NCI-H69 (cell line): Measurements from ENCODE around the gene DRD5.
"Not testable (repeated sequence)": the region's sequence is repeated elsewhere in the genome, so short reads cannot be mapped to it uniquely, and the experiment has no call there.

Experiments
- DNase-seq: peaks from one replicate; lab custom pipeline; 2025; lab: John Stamatoyannopoulos, UW

DRD5 gene

DNA sequence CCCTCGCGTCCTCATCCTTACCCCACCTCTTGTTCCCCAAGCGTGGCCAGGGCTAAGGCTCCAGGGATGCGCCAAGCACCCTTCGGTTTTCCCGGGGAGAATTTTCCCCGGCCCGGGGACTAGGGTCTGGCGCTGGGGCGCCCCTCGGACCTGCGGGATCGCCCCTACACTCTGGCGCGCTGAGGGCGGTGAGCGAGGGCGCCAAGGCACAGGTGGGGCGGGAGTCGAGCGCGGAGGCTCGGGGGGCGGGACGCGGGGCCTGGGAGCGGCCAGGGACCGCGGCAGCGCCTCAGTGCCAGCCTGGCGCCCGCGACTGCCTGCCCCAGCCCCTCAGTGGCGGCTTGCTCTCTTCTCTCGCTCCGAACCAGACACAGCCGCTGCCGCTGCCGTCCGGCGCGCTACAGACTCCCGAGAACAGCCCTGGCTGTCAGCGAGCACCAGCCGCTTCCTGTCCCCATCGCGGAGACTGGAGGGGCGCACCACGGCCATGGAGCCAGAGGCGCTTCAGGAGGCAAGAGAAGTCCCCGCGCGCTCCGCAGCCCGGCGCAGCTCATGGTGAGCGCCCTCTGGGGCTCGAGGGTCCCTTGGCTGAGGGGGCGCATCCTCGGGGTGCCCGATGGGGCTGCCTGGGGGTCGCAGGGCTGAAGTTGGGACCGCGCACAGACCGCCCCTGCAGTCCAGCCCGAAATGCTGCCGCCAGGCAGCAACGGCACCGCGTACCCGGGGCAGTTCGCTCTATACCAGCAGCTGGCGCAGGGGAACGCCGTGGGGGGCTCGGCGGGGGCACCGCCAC, at the start of gene DRD5:
Gene DRD5 (plus strand): TSS at position 292 of the 793 bp plus-strand sequence. CDS start 396 bp downstream, at position 688.
- DNase-seq, result no peak

DNA sequence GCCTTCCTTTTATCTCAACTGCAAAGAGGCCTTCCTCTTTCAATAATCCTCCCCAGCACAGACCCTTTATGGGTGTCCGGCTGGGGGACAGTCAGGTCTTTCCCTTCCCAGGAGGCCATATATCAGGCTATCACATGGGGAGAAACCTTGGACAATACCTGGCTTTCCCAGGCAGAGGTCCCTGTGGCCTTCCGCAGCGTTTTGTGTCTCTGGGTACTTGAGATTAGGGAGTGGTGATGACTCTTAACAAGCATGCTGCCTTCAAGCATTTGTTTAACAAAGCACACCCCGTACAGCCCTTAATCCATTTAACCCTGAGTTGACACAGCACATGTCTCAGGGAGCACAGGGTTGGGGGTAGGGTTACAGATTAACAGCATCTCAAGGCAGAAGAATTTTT, 49.2 kb upstream of the DRD5 start:
- not testable (repeated sequence) for DNase-seq

DNA sequence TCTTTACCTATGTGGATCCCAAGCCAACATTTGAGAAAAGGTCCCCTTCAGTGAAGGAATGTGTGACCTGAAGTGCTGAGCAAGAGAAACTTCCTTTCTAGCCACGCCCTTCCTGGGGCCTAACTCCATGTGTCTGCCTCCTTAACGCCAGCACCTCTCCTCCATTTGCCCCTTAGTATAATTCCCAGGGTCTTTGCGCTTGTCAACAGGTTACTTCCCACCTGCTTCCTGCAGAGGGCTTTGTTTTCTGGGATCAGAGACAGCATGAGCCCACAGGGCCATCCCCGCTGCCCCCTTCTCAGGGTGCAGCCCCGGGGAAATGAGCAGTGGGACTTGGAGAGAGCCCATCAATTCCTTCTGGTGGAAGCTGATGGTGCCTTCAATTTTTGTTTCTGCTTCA, 45.9 kb upstream of the DRD5 start:
- no peak for DNase-seq

- DNase-seq, result not testable (repeated sequence)
These were observed 44.2 kb upstream of the DRD5 start for GRCh38 chr4:9737280-9737679.

DNA sequence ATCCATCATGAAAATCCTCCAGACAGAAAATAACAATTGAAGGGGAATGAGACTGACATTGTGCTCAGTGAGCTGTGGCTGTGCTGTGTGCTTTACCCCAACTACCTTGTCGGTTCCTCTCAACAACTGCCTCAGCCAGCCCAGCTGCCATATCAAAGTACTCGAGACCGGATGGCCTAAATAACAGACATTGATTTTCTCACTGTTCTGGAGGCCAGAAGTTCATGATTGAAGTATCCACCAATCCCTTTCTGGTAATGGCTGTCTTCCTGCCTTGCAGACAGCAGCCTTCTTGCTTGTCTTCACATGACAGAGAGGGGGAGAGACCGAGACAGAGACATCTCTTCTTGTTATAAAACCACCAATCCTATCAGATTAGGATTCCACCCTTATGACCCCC, 37.6 kb upstream of the DRD5 start:
- not testable (repeated sequence) for DNase-seq

GRCh38 chr4:9745782-9746181, 35.7 kb upstream of the DRD5 start:
- DNase-seq, result no peak

- DNase-seq, result peak; percentile 1
These were observed 22.7 kb upstream of the DRD5 start for GRCh38 chr4:9758641-9759317.

DNA sequence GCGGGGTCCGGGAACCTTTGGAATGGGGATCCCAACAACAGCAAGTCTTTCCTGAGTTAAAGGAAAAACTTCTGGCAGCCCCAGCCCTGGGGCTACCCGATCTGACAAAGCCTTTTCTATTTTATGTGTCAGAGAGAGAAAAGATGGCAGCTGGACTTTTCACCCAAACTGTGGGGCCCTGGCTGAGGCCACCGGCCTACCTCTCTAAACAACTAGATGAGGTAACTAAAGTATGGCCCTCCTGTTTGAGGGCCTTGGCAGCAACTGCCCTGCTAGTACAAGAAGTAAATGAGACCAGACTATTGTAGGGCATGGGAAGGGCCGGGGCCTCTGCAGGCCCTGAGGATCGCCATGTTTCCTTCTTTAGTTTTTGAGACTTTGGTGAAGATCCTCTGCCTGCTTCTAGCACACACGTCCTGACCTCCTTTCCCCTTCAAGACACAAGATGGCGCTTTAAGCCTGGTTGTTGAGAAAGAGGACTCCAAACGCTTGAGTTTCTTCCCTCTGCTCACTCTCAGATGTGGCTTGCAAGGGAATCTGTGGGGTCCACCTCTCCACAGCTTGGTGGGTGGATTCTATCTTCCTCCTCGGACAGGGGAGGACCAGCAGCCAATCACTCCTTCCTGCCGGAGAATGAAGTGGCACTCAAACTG, 18.5 kb upstream of the DRD5 start:
- DNase-seq, result peak; percentile 64

- DNase-seq, result no peak
These were observed 17.2 kb upstream of the DRD5 start for GRCh38 chr4:9764155-9764696.

GRCh38 chr4:9765091-9765490, 16.3 kb upstream of the DRD5 start:
- peak; percentile 2 for DNase-seq

DNA sequence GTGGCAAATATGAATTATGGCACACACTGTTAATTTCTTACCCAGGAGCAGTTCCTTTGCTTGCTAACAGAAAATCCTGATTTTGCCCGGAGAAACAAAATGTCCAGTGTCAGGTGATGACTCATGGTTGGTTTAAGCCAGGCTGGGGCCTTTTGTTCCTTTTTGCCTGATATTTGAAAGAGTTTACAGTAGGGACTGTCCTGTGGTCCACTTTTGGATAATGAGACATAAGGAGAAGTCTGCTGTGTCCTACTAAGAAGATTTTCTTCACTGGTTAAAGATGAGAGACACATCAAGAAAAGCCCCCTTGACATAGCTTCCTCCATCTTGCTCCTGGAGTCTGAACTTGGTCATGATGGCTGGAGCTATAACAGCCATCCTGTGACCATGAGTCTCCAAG, 12.1 kb upstream of the DRD5 start:
- no peak for DNase-seq

DNA sequence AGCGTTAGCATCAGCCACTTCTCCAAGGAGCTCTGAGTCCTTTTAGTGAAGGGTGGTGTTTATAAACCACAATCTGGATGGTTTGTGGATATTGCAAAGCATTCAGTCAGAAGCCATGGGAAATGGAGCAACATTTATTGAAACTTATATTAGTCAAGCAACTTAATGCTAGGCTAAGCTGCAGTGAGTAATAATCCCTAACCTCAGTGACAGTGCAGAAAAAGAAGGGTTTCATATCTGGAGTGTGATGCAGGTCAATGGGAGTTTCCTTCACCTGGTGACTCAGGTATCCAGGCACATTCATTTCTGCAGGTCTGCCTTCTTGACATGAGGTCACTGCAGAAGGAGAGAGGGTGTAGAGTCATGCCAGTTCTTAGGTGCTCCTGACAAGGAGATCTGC, 10.4 kb upstream of the DRD5 start:
- DNase-seq, result no peak

DNA sequence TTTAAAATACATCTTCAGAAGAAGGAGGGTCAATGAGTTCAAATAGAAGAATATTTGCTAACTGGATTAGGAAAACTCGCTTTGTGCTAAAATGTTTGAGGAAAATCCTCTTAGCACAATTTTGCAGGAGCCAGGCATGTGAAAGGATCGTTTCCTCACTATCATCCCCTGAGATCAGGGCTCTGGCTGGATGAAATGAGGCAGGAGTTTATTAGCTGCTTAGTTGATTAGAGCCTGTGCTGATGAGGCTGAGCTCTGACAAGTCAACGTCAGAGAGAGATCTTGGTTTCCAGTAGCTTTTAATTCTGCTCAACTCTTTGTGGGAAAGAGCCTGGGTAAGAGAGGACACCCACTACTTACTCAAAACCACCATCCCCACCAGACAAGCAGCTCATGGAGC, 8.0 kb upstream of the DRD5 start:
- DNase-seq, result no peak

DNA sequence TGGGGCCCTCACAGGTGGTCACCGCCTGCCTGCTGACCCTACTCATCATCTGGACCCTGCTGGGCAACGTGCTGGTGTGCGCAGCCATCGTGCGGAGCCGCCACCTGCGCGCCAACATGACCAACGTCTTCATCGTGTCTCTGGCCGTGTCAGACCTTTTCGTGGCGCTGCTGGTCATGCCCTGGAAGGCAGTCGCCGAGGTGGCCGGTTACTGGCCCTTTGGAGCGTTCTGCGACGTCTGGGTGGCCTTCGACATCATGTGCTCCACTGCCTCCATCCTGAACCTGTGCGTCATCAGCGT, 652 bp downstream of the DRD5 start:
- DNase-seq, result no peak

GRCh38 chr4:9785891-9786290, 4.5 kb downstream of the DRD5 start:
- not testable (repeated sequence) for DNase-seq

- peak; percentile 1 for DNase-seq
These were observed 10.9 kb downstream of the DRD5 start for GRCh38 chr4:9792381-9792780.

- not testable (repeated sequence) for DNase-seq
These were observed 15.2 kb downstream of the DRD5 start for GRCh38 chr4:9796641-9797040.

DNA sequence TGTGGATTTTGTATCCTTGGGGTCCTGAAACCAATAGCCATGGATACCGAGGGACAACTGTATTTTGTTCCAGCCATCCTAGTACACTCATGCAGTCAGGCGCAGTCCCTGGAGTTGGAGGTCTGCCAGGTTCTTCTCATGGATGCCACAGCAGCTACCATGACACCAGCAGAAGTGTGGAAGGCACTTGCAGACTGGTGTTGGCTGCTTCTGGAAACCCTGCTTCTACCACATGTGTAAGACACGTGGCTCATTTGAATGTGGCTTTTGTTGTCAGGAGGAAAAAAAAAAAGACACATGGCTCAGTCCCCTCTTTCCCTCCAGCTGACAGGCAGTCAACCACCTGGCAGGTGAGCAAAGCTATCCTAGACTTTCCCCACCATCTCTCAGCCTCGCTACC, 19.4 kb downstream of the DRD5 start:
- peak; percentile 35 for DNase-seq

GRCh38 chr4:9804918-9805317, 23.5 kb downstream of the DRD5 start:
- DNase-seq, result no peak

DNA sequence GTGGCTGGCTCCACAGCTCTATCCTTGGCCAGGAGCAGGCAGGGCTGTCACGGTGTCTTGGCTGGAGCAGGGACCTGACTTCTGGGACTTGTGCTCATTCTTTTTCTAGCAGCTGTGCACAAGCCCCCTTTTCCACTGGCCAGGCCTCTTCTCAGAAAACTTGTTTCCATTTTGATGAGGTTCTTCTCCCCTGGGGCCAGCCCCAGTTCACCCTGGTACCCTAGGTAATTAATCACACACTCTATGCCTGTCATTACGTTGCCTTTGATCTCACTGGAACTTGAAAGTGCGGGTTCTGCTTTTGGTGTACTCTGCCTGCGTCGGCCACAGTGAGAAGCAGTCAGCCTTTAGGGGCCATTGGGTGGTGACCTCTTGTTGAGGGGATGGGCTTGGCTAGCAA, 26.6 kb downstream of the DRD5 start:
- no peak for DNase-seq

GRCh38 chr4:9811806-9812205, 30.4 kb downstream of the DRD5 start:
- no peak for DNase-seq

GRCh38 chr4:9812501-9813340, 31.3 kb downstream of the DRD5 start:
- no peak for DNase-seq
